ENCODE results near the gene STMN3. TPM values are rescaled to one million over a fixed set of nuclear protein-coding genes. Genes with fewer than 3 reads are reported as not detected.
A peak's percentile ranks its signal among the peaks of the same experiment; 100 is the strongest.
"Not testable (repeated sequence)": the region's sequence is repeated elsewhere in the genome, so short reads cannot be mapped to it uniquely, and the experiment has no call there.

The STMN3 gene
- polyA plus RNA-seq, 1 experiment = 12.7 TPM

- Histone ChIP-seq H3K4me3 (ENCODE audit: low read depth, low read length) (peak overlapping the region; percentile 55), H3K36me3 (ENCODE audit: control insufficient read depth, insufficient read depth, low read length) (no peaks in the 10 kb centered on the region), H3K27me3 (ENCODE audit: control insufficient read depth, insufficient read depth, low read length) (peaks cover 7% of the 10 kb centered on the region; the same call in 1 of the 2 replicates)
- no peak for DNase-seq (ENCODE audit: low read depth)
- CTCF ChIA-PET = no interaction called here
- POLR2A ChIA-PET = no interaction called here
- TF ChIP-seq CTCF (IDR thresholded peaks at IDR 0.05; ENCODE audit: insufficient read depth, low read depth, low read length) = no peak
Measured at GRCh38 chr20:63653974-63654668, 897 bp upstream of the STMN3 start.

DNA sequence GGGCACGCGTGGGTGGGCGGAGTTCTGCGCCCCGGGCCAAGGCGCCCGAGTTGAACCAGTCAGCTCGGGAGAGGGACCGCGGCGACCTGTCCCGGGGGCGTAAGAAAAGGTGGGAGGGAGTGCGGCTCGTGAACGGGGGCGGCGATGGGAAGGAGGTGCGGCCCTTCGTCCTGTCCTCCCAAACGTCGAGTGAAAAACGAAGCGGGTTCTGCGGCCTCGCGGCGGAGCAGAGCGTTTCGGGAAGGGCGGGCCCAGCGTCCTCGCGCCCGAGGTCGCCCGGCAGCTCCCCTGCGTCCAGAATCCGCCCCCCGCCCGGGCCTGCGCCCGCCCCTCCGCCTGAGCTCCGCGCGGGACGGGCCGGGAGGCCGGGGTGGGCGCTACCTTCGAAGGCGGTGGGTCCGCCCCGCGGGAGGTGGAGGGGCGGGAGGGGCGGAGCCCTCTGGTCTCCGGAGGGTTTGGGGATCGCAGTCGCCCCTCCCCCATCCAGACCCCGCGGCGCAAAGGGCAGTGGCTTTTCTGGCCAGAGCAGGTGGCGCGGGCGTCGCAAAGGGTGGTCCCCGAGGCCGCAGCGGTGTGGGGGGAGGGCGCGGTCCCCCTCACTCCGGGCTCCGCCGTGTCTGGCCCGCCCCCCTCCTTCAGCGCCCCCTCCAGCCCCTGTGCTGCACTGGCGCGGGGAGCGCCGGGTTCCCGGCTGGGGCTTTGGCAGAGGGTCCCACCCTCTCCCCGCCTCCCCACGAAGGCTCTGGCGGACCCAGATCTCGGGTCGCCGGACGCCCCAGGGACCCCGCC, 838 bp downstream of the STMN3 start:
- DNase-seq (ENCODE audit: low read depth) = no peak
- POLR2A ChIA-PET = no interaction called here
- H3K27me3 ChIP-seq (ENCODE audit: control insufficient read depth, insufficient read depth, low read length) = peaks cover 7% of the 10 kb centered on the region; the same call in 1 of the 2 replicates
- peak overlapping the region; percentile 55 for H3K4me3 ChIP-seq (ENCODE audit: low read depth, low read length)
- CTCF ChIA-PET = interaction anchor here (0.8 kb wide), 1 partner anchor 10 kb away, joined by 3 read pairs; no protein-coding TSS in a partner anchor
- H3K36me3 ChIP-seq (ENCODE audit: control insufficient read depth, insufficient read depth, low read length) = no peaks in the 10 kb centered on the region
- TF ChIP-seq CTCF (IDR thresholded peaks at IDR 0.05; ENCODE audit: insufficient read depth, low read depth, low read length) = no peak

DNA sequence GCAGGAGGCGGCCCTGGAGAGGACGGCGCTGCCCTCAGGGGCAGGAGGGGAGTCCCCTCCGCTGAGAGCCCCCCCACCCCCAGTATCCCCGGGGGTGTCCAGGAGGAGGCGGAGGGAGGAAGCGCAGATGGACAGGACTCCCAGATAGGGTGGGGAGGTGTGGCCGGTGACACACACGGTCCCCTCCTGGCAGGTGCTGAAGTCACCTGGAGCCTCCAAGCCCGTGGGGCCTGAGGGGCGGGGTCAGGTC, 1.4 kb downstream of the STMN3 start:
- Histone ChIP-seq H3K36me3 (ENCODE audit: control insufficient read depth, insufficient read depth, low read length) (no peaks in the 10 kb centered on the region), H3K27me3 (ENCODE audit: control insufficient read depth, insufficient read depth, low read length) (peaks cover 7% of the 10 kb centered on the region; the same call in 1 of the 2 replicates), H3K4me3 (ENCODE audit: low read depth, low read length) (peak overlapping the region; percentile 55)
- POLR2A ChIA-PET = no interaction called here
- no peak for DNase-seq (ENCODE audit: low read depth)
- no peak for TF ChIP-seq CTCF (IDR thresholded peaks at IDR 0.05; ENCODE audit: insufficient read depth, low read depth, low read length)
- CTCF ChIA-PET = interaction anchor here (0.8 kb wide), 1 partner anchor 10 kb away, joined by 3 read pairs; no protein-coding TSS in a partner anchor

DNA sequence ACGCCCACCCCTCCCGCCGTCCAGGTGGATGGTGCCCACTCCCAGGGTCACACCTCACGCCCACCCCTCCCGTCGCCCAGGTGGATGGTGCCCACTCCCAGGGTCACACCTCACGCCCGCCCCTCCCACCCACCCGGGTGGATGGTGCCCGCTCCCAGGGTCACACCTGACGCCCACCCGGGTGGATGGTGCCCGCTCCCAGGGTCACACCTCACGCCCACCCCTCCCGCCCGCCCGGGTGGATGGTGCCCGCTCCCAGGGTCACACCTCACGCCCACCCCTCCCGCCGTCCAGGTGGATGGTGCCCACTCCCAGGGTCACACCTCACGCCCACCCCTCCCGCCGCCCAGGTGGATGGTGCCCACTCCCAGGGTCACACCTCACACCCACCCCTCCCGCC, 2.7 kb downstream of the STMN3 start:
- DNase-seq (ENCODE audit: low read depth); H3K27me3 ChIP-seq (ENCODE audit: control insufficient read depth, insufficient read depth, low read length); H3K4me3 ChIP-seq (ENCODE audit: low read depth, low read length); H3K36me3 ChIP-seq (ENCODE audit: control insufficient read depth, insufficient read depth, low read length); CTCF ChIA-PET; POLR2A ChIA-PET: not testable (repeated sequence)

DNA sequence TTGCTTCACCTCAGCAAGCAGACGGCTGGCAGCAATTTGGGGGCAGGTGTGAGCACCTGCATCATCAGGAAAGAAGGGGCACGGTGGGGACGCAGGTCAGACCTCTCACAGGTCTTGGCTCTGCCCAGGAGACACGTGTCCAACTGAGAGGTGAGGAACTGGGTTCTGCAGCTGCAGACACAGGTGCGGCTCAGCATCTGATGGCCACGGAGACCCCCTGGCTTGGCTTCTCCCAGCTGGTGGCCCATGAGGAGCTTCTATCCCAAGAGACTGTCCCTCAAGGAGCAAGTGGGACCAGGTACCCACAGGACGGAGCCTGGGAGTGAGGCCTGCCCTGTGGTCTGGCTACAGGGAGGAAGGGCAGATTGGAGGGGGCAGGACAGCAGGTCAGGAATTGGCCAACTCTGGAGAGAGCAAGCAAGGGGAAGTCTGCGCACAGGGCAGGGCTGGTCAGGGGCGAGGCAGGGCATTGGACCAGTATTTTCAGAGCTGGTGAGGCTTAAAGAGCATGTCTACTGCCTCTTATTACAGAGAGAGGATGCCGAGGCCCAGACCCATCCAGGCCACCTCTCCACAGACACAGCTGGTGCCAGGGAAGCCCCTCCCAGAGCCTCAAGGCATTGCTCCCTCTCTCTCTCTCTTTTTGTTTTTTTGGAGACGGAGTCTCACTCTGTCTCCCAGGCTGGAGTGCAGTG, 4.2 kb downstream of the STMN3 start:
- ChIA-PET POLR2A (no interaction called here), CTCF (interaction anchor here (1.3 kb wide), 1 partner anchor 9 kb away, joined by 3 read pairs; the partner anchor contains the start of gene RTEL1)
- peaks cover 7% of the 10 kb centered on the region; the same call in 1 of the 2 replicates for H3K27me3 ChIP-seq (ENCODE audit: control insufficient read depth, insufficient read depth, low read length)
- H3K4me3 ChIP-seq (ENCODE audit: low read depth, low read length) = no peak overlapping the region
- H3K36me3 ChIP-seq (ENCODE audit: control insufficient read depth, insufficient read depth, low read length) = no peaks in the 10 kb centered on the region
- no peak for DNase-seq (ENCODE audit: low read depth)
- TF ChIP-seq CTCF (IDR thresholded peaks at IDR 0.05; ENCODE audit: insufficient read depth, low read depth, low read length) = no peak
